ENCODE measurements around the gene FUBP3.
"Not testable (repeated sequence)": the region's sequence is repeated elsewhere in the genome, so short reads cannot be mapped to it uniquely, and the experiment has no call there.

The FUBP3 gene

DNA sequence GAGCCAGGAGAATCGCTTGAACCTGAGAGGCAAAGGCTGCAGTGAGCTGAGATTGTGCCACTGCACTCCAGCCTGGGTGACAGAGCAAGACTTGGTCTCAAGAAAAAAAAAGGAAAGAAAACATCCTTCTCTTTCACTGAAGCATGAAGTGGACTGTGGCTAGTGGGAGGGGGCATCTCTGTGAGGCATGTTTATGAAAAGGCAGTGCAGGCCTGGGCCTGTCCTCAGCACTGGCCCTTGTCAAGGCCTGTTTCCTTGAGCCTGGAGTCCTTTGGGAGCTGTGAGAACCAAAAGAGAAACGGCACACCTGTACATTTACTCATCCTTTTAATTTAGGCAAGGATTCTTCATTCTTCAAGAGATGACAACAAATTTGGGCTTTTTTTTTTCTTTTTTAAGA lies 18.3 kb upstream of the FUBP3 start:
- in situ Hi-C loops (cut with HindIII; ENCODE audit: low pct_ligation_motif_present, low sequenced_read_pairs) = no loop called here
- TF ChIP-seq, protein P1, sequence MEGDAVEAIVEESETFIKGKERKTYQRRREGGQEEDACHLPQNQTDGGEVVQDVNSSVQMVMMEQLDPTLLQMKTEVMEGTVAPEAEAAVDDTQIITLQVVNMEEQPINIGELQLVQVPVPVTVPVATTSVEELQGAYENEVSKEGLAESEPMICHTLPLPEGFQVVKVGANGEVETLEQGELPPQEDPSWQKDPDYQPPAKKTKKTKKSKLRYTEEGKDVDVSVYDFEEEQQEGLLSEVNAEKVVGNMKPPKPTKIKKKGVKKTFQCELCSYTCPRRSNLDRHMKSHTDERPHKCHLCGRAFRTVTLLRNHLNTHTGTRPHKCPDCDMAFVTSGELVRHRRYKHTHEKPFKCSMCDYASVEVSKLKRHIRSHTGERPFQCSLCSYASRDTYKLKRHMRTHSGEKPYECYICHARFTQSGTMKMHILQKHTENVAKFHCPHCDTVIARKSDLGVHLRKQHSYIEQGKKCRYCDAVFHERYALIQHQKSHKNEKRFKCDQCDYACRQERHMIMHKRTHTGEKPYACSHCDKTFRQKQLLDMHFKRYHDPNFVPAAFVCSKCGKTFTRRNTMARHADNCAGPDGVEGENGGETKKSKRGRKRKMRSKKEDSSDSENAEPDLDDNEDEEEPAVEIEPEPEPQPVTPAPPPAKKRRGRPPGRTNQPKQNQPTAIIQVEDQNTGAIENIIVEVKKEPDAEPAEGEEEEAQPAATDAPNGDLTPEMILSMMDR (IDR thresholded peaks at IDR 0.05; ENCODE audit: low read depth, low read length, missing control alignments) = no peak
- no peak for DNase-seq
- Histone ChIP-seq H3K27ac (no peak overlapping the region), H3K27me3 (replicated peaks) (no peaks in the 10 kb centered on the region), H3K36me3 (replicated peaks) (no peaks in the 10 kb centered on the region), H3K4me3 (ENCODE audit: low read depth, low read length) (no peak overlapping the region)

DNA sequence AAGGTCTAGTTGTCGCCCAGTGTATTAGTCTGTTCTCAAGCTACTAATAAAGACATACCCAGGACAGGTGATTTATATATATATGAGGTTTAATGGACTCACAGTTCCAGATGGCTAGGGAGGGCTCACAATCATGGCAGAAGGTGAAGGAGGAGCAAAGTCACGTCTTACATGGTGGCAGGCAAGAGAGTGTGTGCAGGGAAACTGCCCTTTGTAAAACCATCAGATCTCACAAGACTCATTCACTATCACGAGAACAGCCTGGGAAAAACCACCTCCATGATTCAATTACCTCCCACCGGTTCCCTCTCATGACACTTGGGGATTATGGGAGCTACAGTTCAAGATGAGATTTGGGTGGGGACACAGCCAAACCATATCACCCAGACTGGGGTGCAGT lies 16.9 kb upstream of the FUBP3 start:
- H3K27me3 ChIP-seq (replicated peaks); DNase-seq; H3K36me3 ChIP-seq (replicated peaks); in situ Hi-C loops (cut with HindIII; ENCODE audit: low pct_ligation_motif_present, low sequenced_read_pairs); H3K4me3 ChIP-seq (ENCODE audit: low read depth, low read length); H3K27ac ChIP-seq: not testable (repeated sequence)

DNA sequence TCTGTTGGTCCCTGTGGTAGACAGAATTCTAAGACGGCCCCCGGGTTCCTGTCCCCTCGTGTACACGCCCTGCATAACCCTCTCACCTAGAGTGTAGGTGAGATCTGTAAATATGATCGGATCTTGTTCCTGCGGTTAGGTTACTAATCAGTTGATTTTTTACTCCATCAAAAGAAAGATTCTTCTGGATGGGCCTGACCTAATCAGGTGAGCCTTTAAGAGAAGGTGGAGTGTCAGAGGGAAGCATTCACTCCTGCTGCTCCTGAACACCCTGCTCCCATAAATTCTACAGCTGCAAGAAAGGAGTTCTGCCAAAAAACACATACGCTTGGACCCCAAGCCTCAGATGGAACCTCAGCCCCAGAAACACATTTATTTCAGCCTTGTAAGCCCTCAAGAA lies 15.6 kb upstream of the FUBP3 start:
- no peak for DNase-seq
- in situ Hi-C loops (cut with HindIII; ENCODE audit: low pct_ligation_motif_present, low sequenced_read_pairs) = no loop called here
- TF ChIP-seq, protein P1 (IDR thresholded peaks at IDR 0.05; ENCODE audit: low read depth, low read length, missing control alignments) = no peak

DNA sequence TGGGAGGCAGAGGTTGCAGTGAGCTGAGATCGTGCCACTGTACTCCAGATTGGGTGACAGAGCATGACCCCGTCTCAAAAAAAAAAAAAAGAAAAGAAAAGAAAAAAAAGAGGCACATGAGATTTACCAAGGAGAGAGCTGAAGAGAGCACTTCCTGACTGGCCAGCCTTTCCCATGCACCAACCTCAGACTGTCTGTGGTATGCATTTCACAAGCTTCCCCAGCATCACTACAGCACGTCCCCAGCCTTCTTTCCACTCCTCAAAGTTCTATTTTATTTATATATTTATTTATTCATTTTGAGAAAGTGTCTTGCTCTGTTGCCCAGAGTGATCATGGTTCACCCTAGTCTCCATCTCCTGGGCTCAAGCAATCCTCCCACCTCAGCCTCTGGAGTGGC lies 13.6 kb upstream of the FUBP3 start:
- TF ChIP-seq, protein P1 (IDR thresholded peaks at IDR 0.05; ENCODE audit: low read depth, low read length, missing control alignments) = no peak
- Histone ChIP-seq H3K36me3 (replicated peaks) (no peaks in the 10 kb centered on the region), H3K27ac (no peak overlapping the region), H3K27me3 (replicated peaks) (no peaks in the 10 kb centered on the region), H3K4me3 (ENCODE audit: low read depth, low read length) (no peak overlapping the region)
- no peak for DNase-seq
- in situ Hi-C loops (cut with HindIII; ENCODE audit: low pct_ligation_motif_present, low sequenced_read_pairs) = no loop called here

More for the DNA sequence above, 15.6 kb upstream of the FUBP3 start:
- Histone ChIP-seq H3K36me3 (replicated peaks) (no peaks in the 10 kb centered on the region), H3K27me3 (replicated peaks) (no peaks in the 10 kb centered on the region), H3K4me3 (ENCODE audit: low read depth, low read length) (no peak overlapping the region), H3K27ac (no peak overlapping the region)

DNA sequence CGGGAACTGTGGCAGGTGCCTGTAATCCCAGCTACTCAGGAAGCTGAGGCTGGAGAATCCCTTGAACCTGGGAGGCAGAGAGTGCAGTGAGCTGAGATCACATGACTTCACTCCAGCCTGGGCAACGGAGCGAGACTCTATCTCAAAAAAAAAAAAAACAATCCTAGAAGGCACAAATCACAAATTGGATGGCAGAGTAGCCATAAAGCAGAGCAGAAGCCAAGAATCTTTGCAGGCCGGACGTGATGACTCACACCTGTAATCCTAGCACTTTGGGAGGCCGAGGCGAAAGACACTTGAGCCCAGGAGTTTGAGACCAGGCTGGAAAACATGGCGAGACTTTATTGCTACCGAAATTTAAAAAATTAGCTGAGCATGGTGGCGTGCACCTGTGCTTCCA lies 9.2 kb upstream of the FUBP3 start:
- Histone ChIP-seq H3K4me3 (ENCODE audit: low read depth, low read length) (no peak overlapping the region), H3K27me3 (replicated peaks) (no peaks in the 10 kb centered on the region), H3K36me3 (replicated peaks) (no peaks in the 10 kb centered on the region), H3K27ac (no peak overlapping the region)
- in situ Hi-C loops (cut with HindIII; ENCODE audit: low pct_ligation_motif_present, low sequenced_read_pairs) = no loop called here
- DNase-seq = peak; percentile 37
- TF ChIP-seq, protein P1 (IDR thresholded peaks at IDR 0.05; ENCODE audit: low read depth, low read length, missing control alignments) = no peak

DNA sequence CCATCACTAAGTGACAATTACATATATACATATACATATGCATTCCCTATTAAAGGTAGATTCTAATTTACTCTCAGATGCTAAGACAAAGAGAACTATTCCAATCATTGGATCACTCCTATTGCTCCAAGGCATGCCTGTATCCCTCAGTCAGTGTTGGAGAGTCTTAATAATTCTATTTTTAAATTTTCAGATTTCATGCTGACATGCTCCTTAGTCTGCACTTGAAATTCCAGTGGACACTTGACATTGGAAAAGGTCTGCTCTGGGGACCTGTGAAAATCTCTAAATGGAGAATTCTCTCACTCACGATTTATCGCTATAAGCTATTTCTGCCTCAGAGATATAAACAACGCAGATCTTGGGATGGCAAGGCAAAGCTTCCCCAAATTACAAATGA lies 3.9 kb upstream of the FUBP3 start:
- TF ChIP-seq, protein P1 (IDR thresholded peaks at IDR 0.05; ENCODE audit: low read depth, low read length, missing control alignments) = no peak
- in situ Hi-C loops (cut with HindIII; ENCODE audit: low pct_ligation_motif_present, low sequenced_read_pairs) = no loop called here
- Histone ChIP-seq H3K27me3 (replicated peaks) (no peaks in the 10 kb centered on the region), H3K4me3 (ENCODE audit: low read depth, low read length) (no peak overlapping the region), H3K36me3 (replicated peaks) (no peaks in the 10 kb centered on the region), H3K27ac (no peak overlapping the region)
- no peak for DNase-seq
